CD1c-positive myeloid dendritic cell (primary cell): Measurements from ENCODE around the gene RASSF7.

Experiments used
- DNase-seq: peaks from one replicate; pipeline ENCODE4 v3.0.0-alpha.2; 2016; ENCODE audit errors: extremely low spot score

RASSF7 gene

DNA sequence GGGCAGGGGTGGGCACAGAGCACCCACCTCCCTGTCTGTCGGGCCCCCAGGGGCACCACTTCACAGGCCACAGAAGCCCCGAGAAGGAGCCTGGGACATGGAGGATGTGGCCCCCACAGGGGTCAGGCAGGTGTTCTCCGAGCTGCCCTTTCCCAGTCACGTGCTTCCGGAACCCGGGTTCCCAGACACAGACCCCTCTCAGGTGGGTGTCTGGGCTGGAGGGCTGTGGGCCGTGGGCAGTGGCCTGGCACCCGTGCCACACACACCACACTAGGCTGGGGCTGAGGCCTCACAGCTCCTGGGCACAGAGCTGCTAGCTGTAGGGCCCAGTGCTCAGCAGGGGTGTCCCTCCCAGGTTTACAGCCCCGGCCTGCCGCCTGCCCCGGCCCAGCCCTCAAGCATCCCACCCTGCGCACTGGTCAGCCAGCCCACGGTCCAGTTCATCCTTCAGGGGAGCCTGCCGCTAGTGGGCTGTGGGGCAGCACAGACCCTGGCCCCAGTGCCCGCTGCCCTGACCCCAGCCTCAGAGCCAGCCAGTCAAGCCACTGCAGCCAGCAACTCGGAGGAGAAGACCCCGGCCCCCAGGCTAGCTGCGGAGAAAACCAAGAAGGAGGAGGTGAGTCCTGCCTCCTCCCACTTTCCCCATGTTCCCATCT lies 49.5 kb downstream of the RASSF7 start:
- no peak for DNase-seq

DNA sequence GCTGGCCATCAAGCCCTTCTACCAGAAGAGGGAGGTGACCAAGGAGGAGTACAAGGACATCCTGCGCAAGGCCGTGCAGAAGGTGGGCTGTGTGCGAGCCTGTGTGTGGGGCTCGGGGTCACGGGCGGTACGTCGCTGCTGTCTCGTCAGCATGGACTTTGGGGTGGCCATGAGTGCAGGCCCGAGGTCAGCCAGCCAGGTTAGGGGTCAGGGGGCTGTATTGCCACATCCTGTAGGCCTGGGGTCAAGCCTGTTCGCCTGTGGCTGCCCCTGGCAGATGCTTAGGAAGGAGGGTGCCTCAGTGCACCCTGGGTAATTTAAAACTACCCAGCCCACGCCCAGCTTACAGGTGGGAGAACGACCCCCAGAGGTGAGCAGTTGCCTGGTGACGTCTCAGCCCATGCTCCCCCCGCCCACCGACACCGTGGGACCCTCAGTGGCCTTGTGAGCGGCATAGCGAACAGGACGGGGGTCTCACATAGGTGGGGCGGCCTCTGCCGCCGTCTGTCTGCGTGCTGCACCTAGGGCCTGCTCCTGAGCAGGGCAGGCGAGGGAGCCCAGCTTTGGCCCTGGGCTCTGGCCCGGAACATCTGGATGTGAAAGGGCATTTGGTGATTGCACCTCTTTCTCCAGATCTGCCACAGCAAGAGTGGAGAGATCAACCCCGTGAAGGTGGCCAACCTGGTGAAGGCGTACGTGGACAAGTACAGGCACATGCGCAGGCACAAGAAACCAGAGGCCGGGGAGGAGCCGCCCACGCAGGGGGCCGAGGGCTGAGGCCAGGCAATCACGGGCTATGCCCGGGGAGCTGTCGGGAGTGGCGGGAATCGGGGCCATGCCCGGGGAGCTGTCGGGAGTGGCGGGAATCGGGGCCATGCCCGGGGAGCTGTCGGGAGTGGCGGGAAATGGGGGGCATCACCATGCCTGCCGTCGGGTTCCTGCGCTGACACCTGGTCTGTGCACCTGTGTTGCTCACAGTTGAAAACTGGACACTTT lies 50.5 kb downstream of the RASSF7 start:
- DNase-seq, result no peak

GRCh38 chr11:612201-612960 lies 51.6 kb downstream of the RASSF7 start:
- DNase-seq, result peak; percentile 15

GRCh38 chr11:612961-613300 lies 52.2 kb downstream of the RASSF7 start:
- no peak for DNase-seq

GRCh38 chr11:613369-613968 lies 52.7 kb downstream of the RASSF7 start:
- DNase-seq, result peak; percentile 75
